T-cell (primary cell): ENCODE data around the gene TXNDC8. TPM values are rescaled to one million over a fixed set of nuclear protein-coding genes. Genes with fewer than 3 reads are reported as not detected.
A peak's percentile ranks its signal among the peaks of the same experiment; 100 is the strongest.

Source experiments
- ATAC-seq, 4 experiments: fragments of 200-7000 bp in 3 of 4; fragments of 150-1000 bp in 1 of 4; cut with Tn5 transposase; replicated peaks in 1 of 4; 1 replicate in 3 of 4; 2 replicates in 1 of 4; pipeline ENCODE4 v1.10.0; 2021; ENCODE audit warnings: moderate library complexity in 3 of 4, mild to moderate bottlenecking in 2 of 4, moderate number of reproducible peaks in 1 of 4
- CTCF ChIA-PET, 2 donors: fragments of 300-600 bp; sonication (Branson Sonifier 250); formaldehyde crosslinking; loops; one replicate each; lab custom pipeline; 2022; ENCODE audit warnings: antibody characterized with exemption in 2 of 2; lab: Charles Lee
- POLR2A ChIA-PET, 2 donors: fragments of 300-600 bp; sonication (Branson Sonifier 250); formaldehyde crosslinking; loops; one replicate each; lab custom pipeline; 2022; ENCODE audit warnings: antibody characterized with exemption in 2 of 2; lab: Charles Lee
- DNase-seq, 35 experiments: peaks; one replicate each; pipeline versions ENCODE4 v3.0.0 to v3.0.0-alpha.2; 2013 to 2023
- H3K27ac ChIP-seq: one replicate; pipeline ENCODE4 v1.5.1; 2013; ENCODE audit warnings: low read length
- H3K27me3 ChIP-seq, 2 experiments: replicated peaks in 1 of 2; 1 replicate in 1 of 2; 2 replicates in 1 of 2; pipeline versions ENCODE4 v1.6.1 to v1.7.0; 2013; ENCODE audit warnings: low read length in 1 of 2, mixed read lengths in 1 of 2; ENCODE audit not compliant: control insufficient read depth in 2 of 2, insufficient read depth in 2 of 2; ENCODE audit errors: extremely low read depth in 1 of 2
- H3K36me3 ChIP-seq, 2 donors: 1 replicate in 1 of 2; 2 replicates in 1 of 2; pipeline versions ENCODE4 v1.6.1 to v1.7.0; 2013; ENCODE audit warnings: low read length in 1 of 2; ENCODE audit not compliant: control insufficient read depth in 2 of 2, insufficient read depth in 1 of 2; ENCODE audit errors: extremely low read depth in 1 of 2
- H3K4me1 ChIP-seq, 2 experiments: 1 replicate in 1 of 2; 2 replicates in 1 of 2; pipeline versions ENCODE4 v1.6.1 to v1.7.0; 2013; ENCODE audit warnings: low read length in 2 of 2, mixed read lengths in 1 of 2; ENCODE audit not compliant: insufficient read depth in 2 of 2, control insufficient read depth in 1 of 2; ENCODE audit errors: extremely low read depth in 1 of 2
- H3K4me3 ChIP-seq, 2 donors: 1 replicate in 1 of 2; 2 replicates in 1 of 2; pipeline versions ENCODE4 v1.5.1 to v1.7.0; 2013; ENCODE audit warnings: mild to moderate bottlenecking in 2 of 2, low read length in 1 of 2, moderate library complexity in 1 of 2; ENCODE audit not compliant: control insufficient read depth in 1 of 2; ENCODE audit errors: extremely low read depth in 1 of 2
- H3K9me3 ChIP-seq: 2 replicates; pipeline ENCODE4 v1.7.0; 2013
- H3K27ac Mint-ChIP-seq, 2 donors: one replicate each; pipeline ENCODE4 v1.8.0; 2020 to 2021; ENCODE audit warnings: mild to moderate bottlenecking in 2 of 2, mixed read lengths in 2 of 2
- H3K27me3 Mint-ChIP-seq, 2 donors: one replicate each; pipeline ENCODE4 v1.8.0; 2021 to 2022; ENCODE audit warnings: mixed read lengths in 2 of 2
- H3K36me3 Mint-ChIP-seq: one replicate; pipeline ENCODE4 v1.8.0; 2021; ENCODE audit warnings: mixed read lengths
- H3K4me1 Mint-ChIP-seq, 3 donors: one replicate each; pipeline ENCODE4 v1.8.0; 2020 to 2022; ENCODE audit warnings: mixed read lengths in 3 of 3, mild to moderate bottlenecking in 1 of 3
- H3K4me3 Mint-ChIP-seq, 3 donors: one replicate each; pipeline ENCODE4 v1.8.0; 2020 to 2022; ENCODE audit warnings: mild to moderate bottlenecking in 3 of 3, mixed read lengths in 3 of 3, moderate library complexity in 3 of 3
- H3K9me3 Mint-ChIP-seq, 3 donors: one replicate each; pipeline ENCODE4 v1.8.0; 2020 to 2022; ENCODE audit warnings: mixed read lengths in 3 of 3
- WGBS: methylation state at CpG from one replicate; pipeline ENCODE4 v1.1.5; 2013; ENCODE audit warnings: missing lambda C conversion rate; ENCODE audit not compliant: insufficient coverage; 5-methylcytosine and 5-hydroxymethylcytosine counted together
- total RNA-seq, 35 experiments: library from RNA in 6 of 35; stranded (reverse) in 6 of 35; fragments of 120-200 nt in 1 of 35; gene quantifications; one replicate each; pipeline versions ENCODE4 v1.2.1 to v1.2.4 and lab custom pipeline; 2013 to 2026

The TXNDC8 gene
- total RNA-seq, 5 donors from 2014 or later (not counting 1 experiment from before 2014, with no cell fraction given), result not detected

- POLR2A ChIA-PET, result no interaction called here
- Mint-ChIP-seq H3K36me3 (no peaks in the 10 kb centered on the region), H3K9me3 (peaks cover 0 to 7% (median 4%) of the 10 kb centered on the region in 3 donors), H3K27me3 (peaks cover 0 to 10% of the 10 kb centered on the region in 2 donors), H3K4me3 (peak overlapping the region in 1 of 3 donors; percentile 34), H3K27ac (peak overlapping the region in 1 of 2 donors; percentile 45), H3K4me1 (peaks cover 5 to 12% (median 8%) of the 10 kb centered on the region in 3 donors)
- Histone ChIP-seq H3K4me1 (peaks cover 0 to 14% of the 10 kb centered on the region in 2 experiments), H3K36me3 (no peaks in the 10 kb centered on the region), H3K27ac (no peak overlapping the region), H3K27me3 (no peaks in the 10 kb centered on the region), H3K4me3 (no peak overlapping the region), H3K9me3 (no peaks in the 10 kb centered on the region)
- WGBS, result 20% methylated on average over 1 of the region's 4 CpGs
- CTCF ChIA-PET, result interaction anchor here in 1 of 2 donors (0.7 kb wide), 1 partner anchor 435 kb away, joined by 3 read pairs; no protein-coding TSS in a partner anchor
- DNase-seq (no peak), ATAC-seq (no peak)
These were observed 29.0 kb downstream of the TXNDC8 start for GRCh38 chr9:110308633-110309038.

- Mint-ChIP-seq H3K9me3 (no peaks in the 10 kb centered on the region), H3K4me3 (no peak overlapping the region), H3K36me3 (no peaks in the 10 kb centered on the region), H3K27ac (no peak overlapping the region), H3K4me1 (peaks cover 5 to 12% (median 8%) of the 10 kb centered on the region in 3 donors), H3K27me3 (peaks cover 9 to 20% of the 10 kb centered on the region in 2 donors)
- no peaks in the 10 kb centered on the region for H3K27me3 ChIP-seq
- no peaks in the 10 kb centered on the region for H3K9me3 ChIP-seq
- H3K27ac ChIP-seq, result no peak overlapping the region
- ATAC-seq, result no peak
- no CpG with 5 or more reads among the region's 1 CpG for WGBS
- no peak overlapping the region for H3K4me3 ChIP-seq
- no peaks in the 10 kb centered on the region for H3K36me3 ChIP-seq
- POLR2A ChIA-PET, result no interaction called here
- no peak for DNase-seq
- peaks cover 0 to 14% of the 10 kb centered on the region in 2 experiments for H3K4me1 ChIP-seq
- CTCF ChIA-PET, result no interaction called here
These were observed 30.5 kb downstream of the TXNDC8 start for GRCh38 chr9:110307191-110307590.

GRCh38 chr9:110303133-110303532 is 34.5 kb downstream of the TXNDC8 start:
- no peaks in the 10 kb centered on the region for H3K36me3 ChIP-seq
- CTCF ChIA-PET, result no interaction called here
- peaks cover 0 to 3% of the 10 kb centered on the region in 2 experiments for H3K27me3 ChIP-seq
- no peaks in the 10 kb centered on the region for H3K9me3 ChIP-seq
- Mint-ChIP-seq H3K4me1 (peaks cover 0 to 2% (median under 1%) of the 10 kb centered on the region in 3 donors), H3K36me3 (no peaks in the 10 kb centered on the region), H3K4me3 (no peak overlapping the region), H3K27me3 (peaks cover 9 to 23% of the 10 kb centered on the region in 2 donors), H3K9me3 (no peaks in the 10 kb centered on the region), H3K27ac (no peak overlapping the region)
- WGBS, result 67% methylated on average over 1 of the region's 1 CpG
- no peak for DNase-seq
- H3K4me1 ChIP-seq, result peaks cover 0 to 6% of the 10 kb centered on the region in 2 experiments
- ATAC-seq, result no peak
- POLR2A ChIA-PET, result no interaction called here
- H3K4me3 ChIP-seq, result no peak overlapping the region
- no peak overlapping the region for H3K27ac ChIP-seq

- no peaks in the 10 kb centered on the region for H3K36me3 Mint-ChIP-seq
- H3K27me3 Mint-ChIP-seq, result peaks cover 8 to 22% of the 10 kb centered on the region in 2 donors
- H3K27me3 ChIP-seq, result peaks cover 0 to 6% of the 10 kb centered on the region in 2 experiments
- ChIA-PET POLR2A (no interaction called here), CTCF (no interaction called here)
- no peak overlapping the region for H3K27ac Mint-ChIP-seq
- 64% methylated on average over 2 of the region's 2 CpGs for WGBS
- H3K27ac ChIP-seq, result no peak overlapping the region
- H3K4me1 Mint-ChIP-seq, result no peaks in the 10 kb centered on the region
- H3K4me3 ChIP-seq, result no peak overlapping the region
- no peaks in the 10 kb centered on the region for H3K4me1 ChIP-seq
- DNase-seq, result no peak
- ATAC-seq, result no peak
- H3K9me3 Mint-ChIP-seq, result no peaks in the 10 kb centered on the region
- no peaks in the 10 kb centered on the region for H3K9me3 ChIP-seq
- H3K4me3 Mint-ChIP-seq, result no peak overlapping the region
- no peaks in the 10 kb centered on the region for H3K36me3 ChIP-seq
These were observed 39.5 kb downstream of the TXNDC8 start for GRCh38 chr9:110298043-110298605.

- ChIA-PET POLR2A (no interaction called here), CTCF (no interaction called here)
- Histone ChIP-seq H3K27me3 (peaks cover 0 to 3% of the 10 kb centered on the region in 2 experiments), H3K36me3 (no peaks in the 10 kb centered on the region), H3K4me1 (no peaks in the 10 kb centered on the region), H3K4me3 (no peak overlapping the region), H3K9me3 (no peaks in the 10 kb centered on the region), H3K27ac (no peak overlapping the region)
- no CpG with 5 or more reads among the region's 1 CpG for WGBS
- no peak for DNase-seq
- Mint-ChIP-seq H3K27me3 (peaks cover 0 to 6% of the 10 kb centered on the region in 2 donors), H3K4me3 (no peak overlapping the region), H3K9me3 (no peaks in the 10 kb centered on the region), H3K4me1 (no peaks in the 10 kb centered on the region), H3K36me3 (no peaks in the 10 kb centered on the region), H3K27ac (no peak overlapping the region)
- ATAC-seq, result no peak
These were observed 44.4 kb downstream of the TXNDC8 start for GRCh38 chr9:110293248-110293647.

- DNase-seq (no peak), ATAC-seq (no peak)
- Mint-ChIP-seq H3K4me1 (no peaks in the 10 kb centered on the region), H3K27me3 (peaks cover 0 to 6% of the 10 kb centered on the region in 2 donors), H3K4me3 (no peak overlapping the region), H3K27ac (no peak overlapping the region), H3K9me3 (no peaks in the 10 kb centered on the region), H3K36me3 (no peaks in the 10 kb centered on the region)
- no peaks in the 10 kb centered on the region for H3K4me1 ChIP-seq
- WGBS, result 89% methylated on average over 19 of the region's 28 CpGs
- H3K4me3 ChIP-seq, result no peak overlapping the region
- CTCF ChIA-PET, result no interaction called here
- H3K27me3 ChIP-seq, result no peaks in the 10 kb centered on the region
- no peak overlapping the region for H3K27ac ChIP-seq
- POLR2A ChIA-PET, result no interaction called here
- H3K9me3 ChIP-seq, result no peaks in the 10 kb centered on the region
- H3K36me3 ChIP-seq, result no peaks in the 10 kb centered on the region
These were observed 45.6 kb downstream of the TXNDC8 start for GRCh38 chr9:110291921-110292557.
